HG03469 (cell line): ENCODE measurements around the gene STYX.
"Not testable (repeated sequence)": the region's sequence is repeated elsewhere in the genome, so short reads cannot be mapped to it uniquely, and the experiment has no call there.

ENCODE experiments used
- ATAC-seq: cut with Tn5 transposase; IDR thresholded peaks from one replicate; pipeline ENCODE4 v1.9.1; 2021; ENCODE audit warnings: mild to moderate bottlenecking, moderate library complexity, moderate number of reproducible peaks; ENCODE audit not compliant: unreplicated experiment

The STYX gene

GRCh38 chr14:52724360-52724644 is 5.7 kb upstream of the STYX start:
- no peak for ATAC-seq

- ATAC-seq = not testable (repeated sequence)
These were observed 2.5 kb upstream of the STYX start for GRCh38 chr14:52727509-52727908.

GRCh38 chr14:52729035-52729434 is 931 bp upstream of the STYX start:
- ATAC-seq = not testable (repeated sequence)

GRCh38 chr14:52729585-52729924 is 411 bp upstream of the STYX start:
- ATAC-seq = no peak

GRCh38 chr14:52730709-52731111 is 744 bp downstream of the STYX start:
- no peak for ATAC-seq

- ATAC-seq = no peak
These were observed 3.9 kb downstream of the STYX start for GRCh38 chr14:52733824-52734223.

GRCh38 chr14:52735921-52736489 is 6.0 kb downstream of the STYX start:
- no peak for ATAC-seq

- no peak for ATAC-seq
These were observed 8.4 kb downstream of the STYX start for GRCh38 chr14:52738409-52738808.

- no peak for ATAC-seq
These were observed 10.8 kb downstream of the STYX start for GRCh38 chr14:52740751-52741150.

- ATAC-seq = no peak
These were observed 11.9 kb downstream of the STYX start for GRCh38 chr14:52741865-52742264.

GRCh38 chr14:52748647-52749292 is 18.8 kb downstream of the STYX start:
- ATAC-seq = no peak

- ATAC-seq = no peak
These were observed 25.8 kb downstream of the STYX start for GRCh38 chr14:52755607-52756316.

GRCh38 chr14:52759145-52759544 is 29.2 kb downstream of the STYX start:
- ATAC-seq = no peak

GRCh38 chr14:52762923-52763322 is 33.0 kb downstream of the STYX start:
- not testable (repeated sequence) for ATAC-seq

- ATAC-seq = no peak
These were observed 37.3 kb downstream of the STYX start for GRCh38 chr14:52767058-52767833.

GRCh38 chr14:52769887-52770286 is 39.9 kb downstream of the STYX start:
- ATAC-seq = no peak

GRCh38 chr14:52776816-52777215 is 46.9 kb downstream of the STYX start:
- no peak for ATAC-seq

GRCh38 chr14:52778702-52779101 is 48.7 kb downstream of the STYX start:
- no peak for ATAC-seq

- ATAC-seq = no peak
These were observed 50.9 kb downstream of the STYX start for GRCh38 chr14:52780893-52781292.

- no peak for ATAC-seq
These were observed 51.7 kb downstream of the STYX start for GRCh38 chr14:52781629-52782028.

- ATAC-seq = no peak
These were observed 53.2 kb downstream of the STYX start for GRCh38 chr14:52783206-52783605.

GRCh38 chr14:52786887-52787286 is 56.9 kb downstream of the STYX start:
- ATAC-seq = no peak
